Right lung (tissue), 5 donors: ENCODE results near the gene CD53. TPM values are rescaled to one million over a fixed set of nuclear protein-coding genes. Genes with fewer than 3 reads are reported as not detected.
"Not testable (repeated sequence)": the region's sequence is repeated elsewhere in the genome, so short reads cannot be mapped to it uniquely, and the experiment has no call there.

ENCODE experiments used
- DNase-seq, 2 donors: peaks; one replicate each; pipeline ENCODE4 v3.0.0-alpha.2; 2013
- polyA plus RNA-seq, 5 donors: library from polyadenylated mRNA; unstranded; fragments of 120-200 nt; gene quantifications; one replicate each; pipeline versions ENCODE4 v1.2.1 to v1.2.3, GENCODE V29; 2013; ENCODE audit warnings: inconsistent platforms in 1 of 5, low replicate concordance in 1 of 5; ENCODE audit not compliant: insufficient read length in 5 of 5, insufficient read depth in 1 of 5

CD53 gene
- polyA plus RNA-seq, 5 donors: 8.8 to 13.4 (median 11.0) TPM

DNA sequence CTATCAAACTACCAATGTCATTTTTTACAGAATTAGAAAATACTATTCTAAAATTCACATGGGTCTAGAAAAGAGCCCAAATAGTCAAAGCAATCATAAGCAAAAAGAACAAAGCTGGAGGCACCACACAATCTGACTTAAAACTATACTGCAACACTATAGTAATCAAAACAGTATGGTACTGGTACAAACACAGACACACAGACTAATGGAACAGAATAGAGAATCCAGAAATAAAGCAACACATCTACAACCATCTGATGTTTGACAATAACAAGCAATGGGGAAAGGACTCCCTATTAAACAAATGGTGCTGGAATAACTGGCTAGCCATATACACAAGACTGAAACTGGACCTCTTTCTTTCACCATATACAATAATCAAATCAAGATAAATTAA lies 39.8 kb downstream of the CD53 start:
- DNase-seq: no peak

- no peak for DNase-seq
These were observed 41.7 kb downstream of the CD53 start for GRCh38 chr1:110914676-110915075.

DNA sequence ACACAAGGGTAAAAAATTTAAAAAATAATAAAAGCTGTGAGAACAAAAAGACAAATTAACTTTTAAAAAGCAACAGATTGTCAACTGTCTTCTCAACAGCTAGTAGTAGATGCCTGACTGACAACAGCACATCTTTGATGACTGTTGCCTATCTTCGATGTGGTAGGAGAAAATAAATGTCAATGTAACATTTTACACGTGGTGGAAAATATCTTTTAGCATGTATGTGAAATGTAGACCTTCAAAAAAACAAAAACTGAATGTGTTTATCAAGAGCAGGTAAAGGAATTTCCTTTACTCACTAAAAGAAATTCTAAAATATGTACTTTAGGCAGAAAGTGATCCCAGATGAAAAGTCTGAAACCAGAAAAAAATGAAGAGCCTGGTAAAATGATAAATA lies 42.9 kb downstream of the CD53 start:
- no peak for DNase-seq

- DNase-seq: no peak
These were observed 43.3 kb downstream of the CD53 start for GRCh38 chr1:110916274-110916668.

- DNase-seq: no peak
These were observed 43.8 kb downstream of the CD53 start for GRCh38 chr1:110916669-110917306.

GRCh38 chr1:110918016-110918415 lies 45.1 kb downstream of the CD53 start:
- DNase-seq: no peak

- no peak for DNase-seq
These were observed 49.0 kb downstream of the CD53 start for GRCh38 chr1:110921953-110922352.

DNA sequence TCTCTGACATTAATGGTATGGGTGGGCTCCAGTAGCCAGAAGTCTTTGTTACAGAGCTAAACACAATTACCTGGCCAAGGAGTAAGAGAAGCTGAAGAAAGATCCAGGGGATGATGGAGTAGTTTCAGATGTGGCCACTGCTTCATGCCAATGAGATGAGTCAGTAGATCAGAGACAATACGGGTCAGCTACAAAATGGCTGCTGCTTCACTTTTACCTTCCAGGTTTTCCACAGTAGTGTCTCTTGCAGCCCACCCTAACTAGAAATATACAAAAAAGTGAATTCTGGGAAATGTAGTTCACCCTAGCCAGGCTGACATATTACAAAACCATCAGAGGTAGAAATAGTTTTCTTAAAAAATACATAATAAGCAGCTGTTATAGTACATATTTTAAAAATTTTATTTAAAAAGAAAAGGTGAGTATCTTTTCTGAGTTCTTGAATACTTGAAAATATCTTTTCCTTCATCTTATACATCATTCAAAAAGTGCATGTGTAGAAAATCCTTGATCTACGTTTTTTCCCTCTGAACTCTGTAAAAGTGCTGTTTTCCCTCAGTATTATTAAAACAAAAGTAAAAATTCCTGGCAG lies 54.6 kb downstream of the CD53 start:
- no peak for DNase-seq

GRCh38 chr1:110928191-110928590 lies 55.2 kb downstream of the CD53 start:
- DNase-seq: no peak

GRCh38 chr1:110928904-110929303 lies 56.0 kb downstream of the CD53 start:
- DNase-seq: no peak

GRCh38 chr1:110931097-110931496 lies 58.1 kb downstream of the CD53 start:
- DNase-seq: not testable (repeated sequence)

DNA sequence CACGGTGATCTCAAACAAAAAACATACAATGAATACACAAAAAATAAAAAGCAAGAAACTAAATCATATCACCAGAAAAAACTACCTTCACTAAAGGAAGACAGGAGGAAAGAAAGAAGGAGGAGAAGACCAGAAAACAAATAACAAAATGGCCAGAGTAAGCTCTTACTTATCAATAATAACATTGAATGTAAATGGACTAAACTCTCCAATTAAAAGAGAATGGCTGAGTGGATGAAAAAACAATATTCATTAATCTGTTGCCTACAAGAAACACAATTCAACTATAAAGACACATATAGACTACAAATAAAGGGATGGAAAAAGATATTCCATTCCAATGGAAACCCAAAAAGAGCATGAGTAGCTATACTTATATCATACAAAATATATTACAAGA lies 63.6 kb downstream of the CD53 start:
- no peak for DNase-seq

GRCh38 chr1:110944806-110945205 lies 71.9 kb downstream of the CD53 start:
- DNase-seq: no peak

GRCh38 chr1:110945626-110946025 lies 72.7 kb downstream of the CD53 start:
- DNase-seq: no peak

- DNase-seq: no peak
These were observed 75.3 kb downstream of the CD53 start for GRCh38 chr1:110948038-110948810.

Other genes starting within 250 kb of the CD53 start
- 1 to 10 TPM in 2 of 5 donors, under 1 TPM in 3; 0.53 to 1.5 (median 0.89) TPM for gene KCNA3, start 198.2 kb upstream of the CD53 start, polyA plus RNA-seq
- gene LRIF1, start 90.8 kb downstream of the CD53 start, polyA plus RNA-seq: 10 to 100 TPM; 12.3 to 15.4 (median 13.4) TPM